ENCODE measurements around the gene TCEAL9. TPM values are rescaled to one million over a fixed set of nuclear protein-coding genes. Genes with fewer than 3 reads are reported as not detected.

Gene TCEAL9
- total RNA-seq, 1 donor from 2014 or later = 69.0 TPM

DNA sequence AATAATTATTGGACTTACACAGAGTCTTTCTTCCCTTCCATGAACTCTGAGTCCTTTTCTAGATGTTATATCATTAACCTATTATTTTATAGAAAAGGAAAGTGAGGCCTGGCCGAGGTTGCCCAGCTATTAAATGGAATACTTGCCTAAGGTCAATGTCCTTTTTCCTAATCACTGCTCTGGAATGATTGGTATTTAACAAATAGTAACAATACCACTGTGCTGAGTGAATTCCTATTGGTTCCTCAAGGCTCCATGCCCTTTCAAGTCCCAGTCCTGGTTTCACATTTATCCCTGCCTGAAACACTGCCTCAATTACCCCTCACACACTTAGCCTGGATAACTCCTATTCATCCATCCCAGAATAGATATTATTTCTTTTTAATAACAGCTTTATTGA, 6.2 kb downstream of the TCEAL9 start:
- DNase-seq (ENCODE audit: low read depth) = peak; percentile 43
- TF ChIP-seq, protein P1, sequence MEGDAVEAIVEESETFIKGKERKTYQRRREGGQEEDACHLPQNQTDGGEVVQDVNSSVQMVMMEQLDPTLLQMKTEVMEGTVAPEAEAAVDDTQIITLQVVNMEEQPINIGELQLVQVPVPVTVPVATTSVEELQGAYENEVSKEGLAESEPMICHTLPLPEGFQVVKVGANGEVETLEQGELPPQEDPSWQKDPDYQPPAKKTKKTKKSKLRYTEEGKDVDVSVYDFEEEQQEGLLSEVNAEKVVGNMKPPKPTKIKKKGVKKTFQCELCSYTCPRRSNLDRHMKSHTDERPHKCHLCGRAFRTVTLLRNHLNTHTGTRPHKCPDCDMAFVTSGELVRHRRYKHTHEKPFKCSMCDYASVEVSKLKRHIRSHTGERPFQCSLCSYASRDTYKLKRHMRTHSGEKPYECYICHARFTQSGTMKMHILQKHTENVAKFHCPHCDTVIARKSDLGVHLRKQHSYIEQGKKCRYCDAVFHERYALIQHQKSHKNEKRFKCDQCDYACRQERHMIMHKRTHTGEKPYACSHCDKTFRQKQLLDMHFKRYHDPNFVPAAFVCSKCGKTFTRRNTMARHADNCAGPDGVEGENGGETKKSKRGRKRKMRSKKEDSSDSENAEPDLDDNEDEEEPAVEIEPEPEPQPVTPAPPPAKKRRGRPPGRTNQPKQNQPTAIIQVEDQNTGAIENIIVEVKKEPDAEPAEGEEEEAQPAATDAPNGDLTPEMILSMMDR (IDR thresholded peaks at IDR 0.05; ENCODE audit: insufficient read depth, low read depth, low read length) = no peak
- TF ChIP-seq EZH2 (IDR thresholded peaks at IDR 0.05; ENCODE audit: insufficient read depth, low read length) = no peak
- peaks cover 5% of the 10 kb centered on the region for H3K4me1 ChIP-seq (ENCODE audit: insufficient read depth, low read length)
- H3K36me3 Mint-ChIP-seq (ENCODE audit: low read depth, unreplicated experiment) = peaks cover 2% of the 10 kb centered on the region
- peak overlapping the region; percentile 69 for H3K27ac Mint-ChIP-seq (ENCODE audit: unreplicated experiment)
- no peaks in the 10 kb centered on the region for H3K27me3 ChIP-seq (ENCODE audit: insufficient read depth, low read length)
- no peak overlapping the region for H3K4me3 ChIP-seq (ENCODE audit: insufficient read depth, low read depth, low read length)
- peaks cover 5% of the 10 kb centered on the region for H4K20me1 ChIP-seq (ENCODE audit: insufficient read depth, low read length)
- H3K27me3 Mint-ChIP-seq (ENCODE audit: low read depth, unreplicated experiment) = no peaks in the 10 kb centered on the region
- H2AFZ ChIP-seq (ENCODE audit: low read depth, low read length) = no peak overlapping the region
- FAIRE-seq = no peak
- no peaks in the 10 kb centered on the region for H3K36me3 ChIP-seq (ENCODE audit: insufficient read depth, low read length)
- no peaks in the 10 kb centered on the region for H3K9me3 Mint-ChIP-seq (ENCODE audit: unreplicated experiment)
- peaks cover 6% of the 10 kb centered on the region for H3K79me2 ChIP-seq (ENCODE audit: insufficient read depth, low read length)
- no peak overlapping the region for H3K9ac ChIP-seq (ENCODE audit: low read length)
- no peak overlapping the region for H3K4me3 Mint-ChIP-seq (ENCODE audit: unreplicated experiment)
- H3K27ac ChIP-seq (ENCODE audit: low read depth, low read length) = no peak overlapping the region
- H3K4me1 Mint-ChIP-seq (ENCODE audit: low read depth, unreplicated experiment) = peaks cover 17% of the 10 kb centered on the region
- H3K9me3 ChIP-seq (ENCODE audit: insufficient read depth, low read depth, low read length) = no peaks in the 10 kb centered on the region
- H3K4me2 ChIP-seq (ENCODE audit: low read length) = no peak overlapping the region

DNA sequence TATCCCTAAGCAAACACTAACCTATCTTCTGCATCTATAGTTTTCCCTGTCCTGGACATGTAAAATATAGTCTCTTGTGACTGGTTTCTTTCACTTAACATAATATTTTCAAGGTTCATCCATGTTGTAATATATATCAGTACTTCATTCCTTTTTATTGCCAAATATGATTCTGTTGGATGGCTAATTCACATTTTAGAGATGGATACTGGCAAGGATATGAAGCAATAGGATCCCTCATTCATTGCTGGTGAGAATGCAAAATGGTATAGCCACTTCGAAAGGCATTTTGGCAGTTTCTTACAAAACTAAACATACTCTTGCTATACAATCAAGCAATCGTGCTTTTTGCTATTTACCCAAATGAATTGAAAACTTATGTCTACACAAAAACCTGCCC, 6.7 kb downstream of the TCEAL9 start:
- Histone ChIP-seq H3K27ac (ENCODE audit: low read depth, low read length) (no peak overlapping the region), H3K36me3 (ENCODE audit: insufficient read depth, low read length) (no peaks in the 10 kb centered on the region), H4K20me1 (ENCODE audit: insufficient read depth, low read length) (no peaks in the 10 kb centered on the region), H2AFZ (ENCODE audit: low read depth, low read length) (no peak overlapping the region), H3K27me3 (ENCODE audit: insufficient read depth, low read length) (no peaks in the 10 kb centered on the region), H3K4me2 (ENCODE audit: low read length) (no peak overlapping the region), H3K4me1 (ENCODE audit: insufficient read depth, low read length) (peaks cover 7% of the 10 kb centered on the region), H3K9ac (ENCODE audit: low read length) (no peak overlapping the region), H3K79me2 (ENCODE audit: insufficient read depth, low read length) (peaks cover under 1% of the 10 kb centered on the region), H3K4me3 (ENCODE audit: insufficient read depth, low read depth, low read length) (no peak overlapping the region), H3K9me3 (ENCODE audit: insufficient read depth, low read depth, low read length) (no peaks in the 10 kb centered on the region)
- Mint-ChIP-seq H3K4me3 (ENCODE audit: unreplicated experiment) (no peak overlapping the region), H3K4me1 (ENCODE audit: low read depth, unreplicated experiment) (peaks cover 21% of the 10 kb centered on the region), H3K9me3 (ENCODE audit: unreplicated experiment) (no peaks in the 10 kb centered on the region), H3K36me3 (ENCODE audit: low read depth, unreplicated experiment) (peaks cover 2% of the 10 kb centered on the region), H3K27me3 (ENCODE audit: low read depth, unreplicated experiment) (no peaks in the 10 kb centered on the region), H3K27ac (ENCODE audit: unreplicated experiment) (no peak overlapping the region)
- TF ChIP-seq, protein P1 (IDR thresholded peaks at IDR 0.05; ENCODE audit: insufficient read depth, low read depth, low read length) = no peak
- no peak for TF ChIP-seq EZH2 (IDR thresholded peaks at IDR 0.05; ENCODE audit: insufficient read depth, low read length)
- no peak for DNase-seq (ENCODE audit: low read depth)
- peak; percentile 55 for FAIRE-seq

DNA sequence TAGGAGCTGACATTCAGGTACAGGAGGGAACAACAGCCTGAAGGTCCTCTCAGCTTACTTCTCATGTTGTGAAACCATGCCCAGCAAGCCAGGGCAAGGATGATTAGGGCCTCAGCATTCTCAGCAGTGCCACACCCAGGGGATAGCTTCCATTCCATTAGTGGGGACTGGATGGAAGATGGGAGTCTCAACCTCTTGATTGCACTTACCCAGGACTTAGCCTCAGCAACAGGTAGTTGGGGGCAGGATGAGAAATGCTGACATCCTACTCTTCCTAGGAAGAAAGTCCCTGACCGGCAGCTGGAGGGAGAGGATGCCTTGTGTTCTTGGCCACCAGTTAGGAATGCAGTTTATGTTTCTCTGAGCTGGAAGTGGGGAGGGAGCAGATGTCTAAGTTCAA, 11.2 kb downstream of the TCEAL9 start:
- Histone ChIP-seq H3K4me2 (ENCODE audit: low read length) (no peak overlapping the region), H3K9me3 (ENCODE audit: insufficient read depth, low read depth, low read length) (no peaks in the 10 kb centered on the region), H3K4me3 (ENCODE audit: insufficient read depth, low read depth, low read length) (no peak overlapping the region), H3K9ac (ENCODE audit: low read length) (no peak overlapping the region), H2AFZ (ENCODE audit: low read depth, low read length) (peak overlapping the region; percentile 41), H3K36me3 (ENCODE audit: insufficient read depth, low read length) (no peaks in the 10 kb centered on the region), H3K4me1 (ENCODE audit: insufficient read depth, low read length) (peaks cover 6% of the 10 kb centered on the region), H3K79me2 (ENCODE audit: insufficient read depth, low read length) (no peaks in the 10 kb centered on the region), H3K27me3 (ENCODE audit: insufficient read depth, low read length) (no peaks in the 10 kb centered on the region), H3K27ac (ENCODE audit: low read depth, low read length) (no peak overlapping the region), H4K20me1 (ENCODE audit: insufficient read depth, low read length) (no peaks in the 10 kb centered on the region)
- Mint-ChIP-seq H3K4me3 (ENCODE audit: unreplicated experiment) (no peak overlapping the region), H3K36me3 (ENCODE audit: low read depth, unreplicated experiment) (no peaks in the 10 kb centered on the region), H3K27me3 (ENCODE audit: low read depth, unreplicated experiment) (no peaks in the 10 kb centered on the region), H3K9me3 (ENCODE audit: unreplicated experiment) (no peaks in the 10 kb centered on the region), H3K27ac (ENCODE audit: unreplicated experiment) (no peak overlapping the region), H3K4me1 (ENCODE audit: low read depth, unreplicated experiment) (peaks cover 6% of the 10 kb centered on the region)
- no peak for TF ChIP-seq EZH2 (IDR thresholded peaks at IDR 0.05; ENCODE audit: insufficient read depth, low read length)
- TF ChIP-seq, protein P1 (IDR thresholded peaks at IDR 0.05; ENCODE audit: insufficient read depth, low read depth, low read length) = no peak
- FAIRE-seq (no peak), DNase-seq (ENCODE audit: low read depth) (no peak)

All from astrocyte (in vitro differentiated cells and primary cell).